Measurements from ENCODE around the gene OLFM1. TPM values are rescaled to one million over a fixed set of nuclear protein-coding genes. Genes with fewer than 3 reads are reported as not detected.

OLFM1 gene
- total RNA-seq, 1 experiment from 2014 or later: not detected

DNA sequence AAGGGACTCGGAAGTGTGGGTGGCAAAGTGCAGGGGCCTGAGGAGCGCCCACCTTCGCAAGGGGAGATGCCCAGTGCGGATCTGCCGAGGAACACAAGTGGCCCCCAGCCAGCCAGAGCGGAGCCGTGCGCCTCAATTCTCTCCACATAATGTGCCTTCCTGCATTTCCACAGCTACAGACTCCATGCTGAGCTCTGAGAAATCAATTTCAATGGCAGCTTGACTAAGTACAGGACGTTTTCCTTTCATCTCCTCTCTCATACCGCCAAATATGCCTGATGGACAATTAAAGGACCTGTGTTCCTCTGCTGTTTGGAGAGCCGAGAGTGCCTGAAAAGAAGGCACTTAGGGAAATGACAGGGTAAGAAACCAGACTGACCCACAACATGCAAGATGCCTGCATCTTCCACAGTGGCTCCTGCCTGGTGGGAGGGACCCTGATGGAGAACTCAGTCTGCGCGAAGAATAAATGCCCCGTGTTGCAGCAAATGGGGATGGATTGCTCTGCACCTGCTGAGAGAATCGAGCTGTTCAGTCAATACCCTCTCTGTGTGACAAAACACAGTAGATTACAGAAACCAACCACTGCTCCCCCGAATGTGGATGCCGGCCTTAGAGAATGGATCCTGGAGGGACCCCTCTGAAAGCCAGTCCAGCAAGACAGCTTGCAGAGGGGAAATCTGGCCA is 38.6 kb upstream of the OLFM1 start:
- H4K20me1 ChIP-seq (ENCODE audit: insufficient read depth): no peaks in the 10 kb centered on the region
- H3K27me3 ChIP-seq (ENCODE audit: insufficient read depth, low read depth): peaks cover 97% of the 10 kb centered on the region
- ChIA-PET POLR2A (ENCODE audit: unreplicated experiment) (no interaction called here), CTCF (no interaction called here)
- no peaks in the 10 kb centered on the region for H3K9me3 ChIP-seq (ENCODE audit: insufficient read depth, low read depth)
- H3K4me1 ChIP-seq (replicated peaks; ENCODE audit: insufficient read depth): no peaks in the 10 kb centered on the region
- no TSS peak for BruUV-seq (replicated peaks)
- no peak overlapping the region for H3K4me2 ChIP-seq
- no peak for TF ChIP-seq EZH2 (IDR thresholded peaks at IDR 0.05; ENCODE audit: low read depth)
- TF ChIP-seq, protein P1, sequence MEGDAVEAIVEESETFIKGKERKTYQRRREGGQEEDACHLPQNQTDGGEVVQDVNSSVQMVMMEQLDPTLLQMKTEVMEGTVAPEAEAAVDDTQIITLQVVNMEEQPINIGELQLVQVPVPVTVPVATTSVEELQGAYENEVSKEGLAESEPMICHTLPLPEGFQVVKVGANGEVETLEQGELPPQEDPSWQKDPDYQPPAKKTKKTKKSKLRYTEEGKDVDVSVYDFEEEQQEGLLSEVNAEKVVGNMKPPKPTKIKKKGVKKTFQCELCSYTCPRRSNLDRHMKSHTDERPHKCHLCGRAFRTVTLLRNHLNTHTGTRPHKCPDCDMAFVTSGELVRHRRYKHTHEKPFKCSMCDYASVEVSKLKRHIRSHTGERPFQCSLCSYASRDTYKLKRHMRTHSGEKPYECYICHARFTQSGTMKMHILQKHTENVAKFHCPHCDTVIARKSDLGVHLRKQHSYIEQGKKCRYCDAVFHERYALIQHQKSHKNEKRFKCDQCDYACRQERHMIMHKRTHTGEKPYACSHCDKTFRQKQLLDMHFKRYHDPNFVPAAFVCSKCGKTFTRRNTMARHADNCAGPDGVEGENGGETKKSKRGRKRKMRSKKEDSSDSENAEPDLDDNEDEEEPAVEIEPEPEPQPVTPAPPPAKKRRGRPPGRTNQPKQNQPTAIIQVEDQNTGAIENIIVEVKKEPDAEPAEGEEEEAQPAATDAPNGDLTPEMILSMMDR (conservative IDR thresholded peaks at IDR 0.05): no peak
- no peak overlapping the region for H3K27ac ChIP-seq
- no peak for DNase-seq
- no peaks in the 10 kb centered on the region for H3F3A ChIP-seq (ENCODE audit: insufficient read depth, low read depth)
- intact Hi-C loops (cut with micrococcal nuclease; ENCODE audit: unreplicated experiment): no loop called here
- H3K9me2 ChIP-seq (ENCODE audit: insufficient read depth): no peaks in the 10 kb centered on the region
- no peaks in the 10 kb centered on the region for H3K79me2 ChIP-seq (ENCODE audit: low read depth)
- no peak overlapping the region for H2AFZ ChIP-seq
- no peak overlapping the region for H3K4me3 ChIP-seq
- no peaks in the 10 kb centered on the region for H3K36me3 ChIP-seq (ENCODE audit: low read depth)

DNA sequence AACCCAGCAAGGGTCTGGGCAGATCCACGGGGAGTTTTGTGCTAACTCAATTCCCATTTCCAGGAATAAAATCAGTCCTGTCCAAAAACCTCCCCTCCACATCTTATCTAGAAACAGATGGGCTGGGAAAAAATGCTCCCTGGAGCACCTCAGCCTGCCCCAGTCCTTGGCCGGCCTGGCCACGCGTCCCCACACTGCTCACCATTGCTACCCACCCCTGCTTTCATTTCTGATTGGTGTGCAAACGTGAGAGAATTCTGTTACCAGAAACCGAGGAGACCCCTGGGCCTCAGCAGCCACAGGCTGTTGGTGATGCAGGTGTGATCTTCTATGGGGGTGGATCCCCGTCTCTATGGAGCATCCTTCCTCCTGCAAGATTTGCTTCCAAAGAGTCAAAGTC is 38.0 kb upstream of the OLFM1 start:
- no peak overlapping the region for H3K4me2 ChIP-seq
- ChIA-PET POLR2A (ENCODE audit: unreplicated experiment) (no interaction called here), CTCF (no interaction called here)
- H3K4me3 ChIP-seq: no peak overlapping the region
- no peaks in the 10 kb centered on the region for H3K9me3 ChIP-seq (ENCODE audit: insufficient read depth, low read depth)
- no peaks in the 10 kb centered on the region for H4K20me1 ChIP-seq (ENCODE audit: insufficient read depth)
- no peak for DNase-seq
- peaks cover 97% of the 10 kb centered on the region for H3K27me3 ChIP-seq (ENCODE audit: insufficient read depth, low read depth)
- no peaks in the 10 kb centered on the region for H3K4me1 ChIP-seq (replicated peaks; ENCODE audit: insufficient read depth)
- no peaks in the 10 kb centered on the region for H3K79me2 ChIP-seq (ENCODE audit: low read depth)
- H3K36me3 ChIP-seq (ENCODE audit: low read depth): no peaks in the 10 kb centered on the region
- H3K9me2 ChIP-seq (ENCODE audit: insufficient read depth): no peaks in the 10 kb centered on the region
- BruUV-seq (replicated peaks): no TSS peak
- H3K27ac ChIP-seq: no peak overlapping the region
- no peak overlapping the region for H2AFZ ChIP-seq
- intact Hi-C loops (cut with micrococcal nuclease; ENCODE audit: unreplicated experiment): no loop called here
- no peaks in the 10 kb centered on the region for H3F3A ChIP-seq (ENCODE audit: insufficient read depth, low read depth)
- TF ChIP-seq, protein P1 (conservative IDR thresholded peaks at IDR 0.05): no peak
- TF ChIP-seq EZH2 (IDR thresholded peaks at IDR 0.05; ENCODE audit: low read depth): no peak

DNA sequence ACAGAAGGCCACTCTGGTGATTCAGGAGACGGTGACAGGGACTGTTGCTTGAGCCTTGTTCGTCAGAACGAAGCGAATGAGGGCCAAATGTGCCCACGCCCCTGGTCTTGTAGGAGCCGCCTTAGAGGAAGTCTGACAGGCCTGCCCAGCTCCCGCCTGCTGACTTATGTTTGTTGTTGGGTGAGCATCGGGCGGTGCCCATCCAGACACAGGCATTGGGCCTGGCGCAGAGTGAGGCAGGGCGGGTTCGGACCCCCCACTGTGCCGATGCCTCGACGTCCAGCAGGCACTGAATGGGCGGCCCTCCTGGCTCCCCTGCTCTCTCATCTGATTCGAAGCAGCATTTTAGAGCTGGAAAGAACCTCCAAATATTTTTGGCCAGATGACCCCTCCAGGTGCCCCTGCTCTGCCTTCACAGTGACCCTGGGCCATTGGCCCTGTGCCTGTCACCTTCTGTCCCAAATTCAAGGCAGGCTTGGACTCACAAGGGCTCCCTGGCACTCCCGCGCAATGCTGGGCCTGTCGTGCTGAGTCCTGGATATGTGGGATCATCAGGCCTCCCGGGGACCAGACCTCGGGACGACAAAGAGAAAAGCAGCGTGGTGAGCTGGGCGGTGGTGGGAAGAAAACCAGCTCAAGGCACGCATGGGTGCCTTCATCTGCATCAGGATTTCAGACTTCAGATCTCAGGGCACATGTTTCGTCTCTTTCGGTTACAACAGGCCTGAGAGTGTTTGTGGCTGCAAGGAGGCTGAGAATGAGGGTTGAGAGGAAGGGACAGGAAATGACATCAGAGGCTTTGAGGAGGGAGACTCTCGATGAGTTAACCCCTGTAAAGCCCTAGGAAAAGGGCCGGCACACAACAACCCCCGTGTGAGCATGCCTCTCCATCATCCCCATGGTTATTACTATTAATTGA is 37.1 kb upstream of the OLFM1 start:
- no peak overlapping the region for H2AFZ ChIP-seq
- TF ChIP-seq, protein P1 (conservative IDR thresholded peaks at IDR 0.05): no peak
- TF ChIP-seq EZH2 (IDR thresholded peaks at IDR 0.05; ENCODE audit: low read depth): no peak
- H3K4me1 ChIP-seq (replicated peaks; ENCODE audit: insufficient read depth): no peaks in the 10 kb centered on the region
- H3K27ac ChIP-seq: no peak overlapping the region
- no peaks in the 10 kb centered on the region for H3K36me3 ChIP-seq (ENCODE audit: low read depth)
- no peaks in the 10 kb centered on the region for H3K9me2 ChIP-seq (ENCODE audit: insufficient read depth)
- no peaks in the 10 kb centered on the region for H4K20me1 ChIP-seq (ENCODE audit: insufficient read depth)
- ChIA-PET POLR2A (ENCODE audit: unreplicated experiment) (no interaction called here), CTCF (no interaction called here)
- intact Hi-C loops (cut with micrococcal nuclease; ENCODE audit: unreplicated experiment): no loop called here
- H3F3A ChIP-seq (ENCODE audit: insufficient read depth, low read depth): no peaks in the 10 kb centered on the region
- no peaks in the 10 kb centered on the region for H3K79me2 ChIP-seq (ENCODE audit: low read depth)
- H3K27me3 ChIP-seq (ENCODE audit: insufficient read depth, low read depth): peaks cover 98% of the 10 kb centered on the region
- DNase-seq: no peak
- no TSS peak for BruUV-seq (replicated peaks)
- no peak overlapping the region for H3K4me2 ChIP-seq
- no peaks in the 10 kb centered on the region for H3K9me3 ChIP-seq (ENCODE audit: insufficient read depth, low read depth)
- no peak overlapping the region for H3K4me3 ChIP-seq

All from PC-9 (cell line).